Endodermal cell (in vitro differentiated cells): ENCODE results near the gene SLC36A3. TPM values are rescaled to one million over a fixed set of nuclear protein-coding genes. Genes with fewer than 3 reads are reported as not detected.

ENCODE experiments used
- DNase-seq: peaks from one replicate; pipeline ENCODE4 v3.0.0-alpha.2; 2017
- H3K27ac ChIP-seq: 2 replicates; pipeline ENCODE4 v1.5.1; 2013; ENCODE audit warnings: mild to moderate bottlenecking, low read depth, low read length, moderate library complexity
- H3K27me3 ChIP-seq: 2 replicates; pipeline ENCODE4 v1.6.1; 2013; ENCODE audit warnings: mild to moderate bottlenecking, low read length, moderate library complexity; ENCODE audit not compliant: insufficient read depth, control insufficient read depth, poor library complexity, severe bottlenecking
- H3K36me3 ChIP-seq: 2 replicates; pipeline ENCODE4 v1.7.0; 2013; ENCODE audit warnings: mild to moderate bottlenecking, low read length, moderate library complexity; ENCODE audit not compliant: control insufficient read depth, insufficient read depth
- H3K4me1 ChIP-seq: one replicate; pipeline ENCODE4 v1.7.0; 2013; ENCODE audit warnings: low read length; ENCODE audit not compliant: control insufficient read depth, insufficient read depth
- H3K4me3 ChIP-seq: 2 replicates; pipeline ENCODE4 v1.5.1; 2013; ENCODE audit warnings: mild to moderate bottlenecking, low read length, moderate library complexity
- H3K9ac ChIP-seq: 2 replicates; pipeline ENCODE4 v1.6.1; 2013; ENCODE audit warnings: mild to moderate bottlenecking, low read length, moderate library complexity; ENCODE audit not compliant: poor library complexity, severe bottlenecking; ENCODE audit errors: extremely low read depth
- H3K9me3 ChIP-seq: 2 replicates; pipeline ENCODE4 v1.6.1; 2013; ENCODE audit warnings: mild to moderate bottlenecking, low read length, moderate library complexity; ENCODE audit not compliant: control insufficient read depth
- H3K27ac Mint-ChIP-seq: 2 replicates; pipeline ENCODE4 v1.8.0; 2020; ENCODE audit warnings: mixed read lengths
- H3K27me3 Mint-ChIP-seq: 2 replicates; pipeline ENCODE4 v1.8.0; 2021; ENCODE audit warnings: mild to moderate bottlenecking, mixed read lengths; ENCODE audit not compliant: insufficient read depth
- H3K36me3 Mint-ChIP-seq: 2 replicates; pipeline ENCODE4 v1.8.0; 2020; ENCODE audit warnings: low read depth, mixed read lengths
- H3K4me1 Mint-ChIP-seq: 2 replicates; pipeline ENCODE4 v1.8.0; 2020; ENCODE audit warnings: mixed read lengths
- H3K4me3 Mint-ChIP-seq: 2 replicates; pipeline ENCODE4 v1.8.0; 2020; ENCODE audit warnings: mild to moderate bottlenecking, moderate library complexity, mixed read lengths
- H3K9me3 Mint-ChIP-seq: 2 replicates; pipeline ENCODE4 v1.8.0; 2020; ENCODE audit warnings: mild to moderate bottlenecking, mixed read lengths
- WGBS, 2 experiments: methylation state at CpG; one replicate each; pipeline versions ENCODE4 v1.1.5 to v1.1.7; 2013; ENCODE audit warnings: missing lambda C conversion rate in 2 of 2, mixed read lengths in 1 of 2; ENCODE audit not compliant: insufficient coverage in 1 of 2, insufficient read length in 1 of 2; 5-methylcytosine and 5-hydroxymethylcytosine counted together
- total RNA-seq, 2 donors: library from RNA; stranded (reverse); fragmentation: NEBNext Ultra II Directional in 1 of 2; extraction: Animal tissue kit (Norgen Biotek cat#: 25700) in 1 of 2; gene quantifications; 2 replicates in 1 of 2; 3 replicates in 1 of 2; pipeline ENCODE4 v1.2.1, GENCODE V29; 2021
- TF ChIP-seq, protein P1 (sequence below): fragments of 200-600 bp; sonication (generic); conservative IDR thresholded peaks from 2 replicates; pipeline ENCODE4 v1.5.0; 2021; ENCODE audit warnings: antibody characterized with exemption, mild to moderate bottlenecking

Gene SLC36A3
- total RNA-seq, 2 donors from 2014 or later = not detected

DNA sequence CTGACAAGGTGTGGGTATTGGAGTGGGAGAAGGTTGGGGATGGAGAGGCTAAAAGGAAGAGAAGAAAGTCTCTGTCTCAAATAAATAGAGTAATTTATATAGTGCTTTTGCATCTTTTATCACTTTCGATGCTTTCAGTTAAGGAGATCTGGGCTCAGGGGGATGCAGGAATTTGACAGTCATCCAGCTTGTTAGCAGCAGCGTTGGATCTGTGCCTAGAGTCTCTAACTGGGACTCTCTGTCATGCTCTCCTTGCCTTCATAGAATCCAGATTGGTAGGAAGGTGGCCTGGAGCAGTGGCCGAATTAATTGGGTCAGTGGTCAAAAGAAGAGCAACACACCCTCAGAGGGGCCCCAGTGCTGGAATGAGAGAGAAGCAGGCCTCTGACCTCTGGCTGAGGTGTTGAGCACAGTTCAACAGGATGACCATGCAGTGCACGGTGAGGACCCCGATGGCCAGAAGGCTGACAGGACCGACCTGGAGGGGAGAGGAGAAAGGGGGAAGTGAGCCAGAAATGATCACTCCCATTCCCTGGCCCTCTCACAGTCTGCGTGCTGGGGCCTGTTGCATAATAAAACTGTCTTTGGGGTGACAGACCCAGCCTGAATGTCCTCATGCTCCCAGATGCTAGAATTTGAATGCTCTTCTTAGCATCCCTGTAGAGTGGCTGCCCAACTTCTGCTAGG, 7.6 kb downstream of the SLC36A3 start:
- Mint-ChIP-seq H3K4me1 (peaks cover 17% of the 10 kb centered on the region), H3K9me3 (no peaks in the 10 kb centered on the region), H3K36me3 (no peaks in the 10 kb centered on the region), H3K27ac (no peak overlapping the region), H3K4me3 (no peak overlapping the region), H3K27me3 (peaks cover 2% of the 10 kb centered on the region)
- Histone ChIP-seq H3K36me3 (no peaks in the 10 kb centered on the region), H3K9ac (no peak overlapping the region), H3K4me1 (no peaks in the 10 kb centered on the region), H3K4me3 (no peak overlapping the region), H3K27me3 (no peaks in the 10 kb centered on the region), H3K9me3 (no peaks in the 10 kb centered on the region), H3K27ac (no peak overlapping the region)
- TF ChIP-seq, protein P1, sequence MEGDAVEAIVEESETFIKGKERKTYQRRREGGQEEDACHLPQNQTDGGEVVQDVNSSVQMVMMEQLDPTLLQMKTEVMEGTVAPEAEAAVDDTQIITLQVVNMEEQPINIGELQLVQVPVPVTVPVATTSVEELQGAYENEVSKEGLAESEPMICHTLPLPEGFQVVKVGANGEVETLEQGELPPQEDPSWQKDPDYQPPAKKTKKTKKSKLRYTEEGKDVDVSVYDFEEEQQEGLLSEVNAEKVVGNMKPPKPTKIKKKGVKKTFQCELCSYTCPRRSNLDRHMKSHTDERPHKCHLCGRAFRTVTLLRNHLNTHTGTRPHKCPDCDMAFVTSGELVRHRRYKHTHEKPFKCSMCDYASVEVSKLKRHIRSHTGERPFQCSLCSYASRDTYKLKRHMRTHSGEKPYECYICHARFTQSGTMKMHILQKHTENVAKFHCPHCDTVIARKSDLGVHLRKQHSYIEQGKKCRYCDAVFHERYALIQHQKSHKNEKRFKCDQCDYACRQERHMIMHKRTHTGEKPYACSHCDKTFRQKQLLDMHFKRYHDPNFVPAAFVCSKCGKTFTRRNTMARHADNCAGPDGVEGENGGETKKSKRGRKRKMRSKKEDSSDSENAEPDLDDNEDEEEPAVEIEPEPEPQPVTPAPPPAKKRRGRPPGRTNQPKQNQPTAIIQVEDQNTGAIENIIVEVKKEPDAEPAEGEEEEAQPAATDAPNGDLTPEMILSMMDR = no peak
- WGBS, 2 experiments = 76 to 89% methylated on average over 7 of the region's 7 CpGs
- DNase-seq = no peak

DNA sequence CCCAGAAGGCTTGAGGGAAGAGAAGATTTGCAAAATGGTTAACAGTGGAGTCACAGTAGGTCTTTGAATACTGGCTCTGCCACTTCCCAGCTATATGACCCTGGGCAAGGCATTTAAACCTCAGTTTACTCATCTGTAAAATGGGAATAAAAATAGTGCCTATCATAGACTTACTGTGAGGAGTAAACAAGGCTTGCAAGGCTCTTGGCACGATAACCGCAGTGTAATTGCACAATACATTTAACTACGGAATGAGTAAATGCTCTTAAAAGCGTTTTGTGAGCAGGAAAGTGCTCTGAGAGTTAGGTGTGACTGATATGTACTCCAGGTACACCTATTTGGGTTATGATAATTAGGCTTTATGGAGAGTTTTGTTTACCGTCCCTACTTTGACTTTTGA, 8.4 kb downstream of the SLC36A3 start:
- TF ChIP-seq, protein P1 = no peak
- H3K27me3 ChIP-seq = no peaks in the 10 kb centered on the region
- H3K9ac ChIP-seq = no peak overlapping the region
- Mint-ChIP-seq H3K36me3 (peaks cover 1% of the 10 kb centered on the region), H3K27ac (no peak overlapping the region), H3K9me3 (peaks cover 2% of the 10 kb centered on the region), H3K27me3 (peaks cover 2% of the 10 kb centered on the region), H3K4me3 (no peak overlapping the region), H3K4me1 (peaks cover 17% of the 10 kb centered on the region)
- no peak for DNase-seq
- H3K36me3 ChIP-seq = no peaks in the 10 kb centered on the region
- H3K4me3 ChIP-seq = no peak overlapping the region
- no peak overlapping the region for H3K27ac ChIP-seq
- H3K4me1 ChIP-seq = no peaks in the 10 kb centered on the region
- H3K9me3 ChIP-seq = no peaks in the 10 kb centered on the region
- 97% methylated on average over 5 of the region's 5 CpGs for WGBS, 2 experiments

DNA sequence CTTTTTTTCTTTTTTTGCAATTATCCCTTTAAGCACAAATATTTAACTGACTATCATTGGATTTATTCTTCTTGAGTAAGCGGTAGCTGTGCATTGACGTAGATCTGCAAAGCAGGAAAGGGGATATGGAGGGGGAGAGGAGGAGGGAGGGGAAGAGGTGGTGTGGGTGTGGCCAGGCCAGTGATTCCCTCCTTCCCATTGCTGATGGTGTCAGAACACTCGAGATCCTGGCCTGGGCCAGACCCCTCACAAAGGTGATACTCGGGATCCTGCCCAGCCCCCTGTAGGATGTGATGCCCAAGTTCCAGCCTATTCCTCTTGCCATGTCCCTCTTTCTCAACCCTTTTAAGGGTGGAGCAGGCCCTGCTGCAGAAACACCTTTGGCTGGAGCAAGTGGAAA, 9.9 kb downstream of the SLC36A3 start:
- DNase-seq = peak; percentile 59
- Histone ChIP-seq H3K27me3 (no peaks in the 10 kb centered on the region), H3K4me1 (no peaks in the 10 kb centered on the region), H3K9ac (no peak overlapping the region), H3K27ac (no peak overlapping the region), H3K9me3 (no peaks in the 10 kb centered on the region), H3K36me3 (no peaks in the 10 kb centered on the region), H3K4me3 (no peak overlapping the region)
- Mint-ChIP-seq H3K4me3 (no peak overlapping the region), H3K9me3 (peaks cover 2% of the 10 kb centered on the region), H3K4me1 (peaks cover 17% of the 10 kb centered on the region), H3K27me3 (peaks cover 2% of the 10 kb centered on the region), H3K36me3 (peaks cover 1% of the 10 kb centered on the region), H3K27ac (no peak overlapping the region)
- WGBS, 2 experiments = 52 to 73% methylated on average over 2 to 4 of the region's 4 CpGs
- TF ChIP-seq, protein P1 = no peak
